Tibial nerve (tissue), 4 donors: ENCODE results near the gene TXK. TPM values are rescaled to one million over a fixed set of nuclear protein-coding genes. Genes with fewer than 3 reads are reported as not detected.

Experiments used
- DNase-seq, 2 donors: peaks; one replicate each; pipeline ENCODE4 v3.0.0-alpha.2; 2019; ENCODE audit warnings: low spot score in 2 of 2
- H3K27ac ChIP-seq, 4 donors: fragments of 200-600 bp; sonication (generic) in 3 of 4; one replicate each; pipeline ENCODE4 v1.5.1; 2017 to 2019; ENCODE audit warnings: mild to moderate bottlenecking in 1 of 4
- H3K27me3 ChIP-seq, 2 donors: fragments of 200-600 bp; sonication (generic) in 1 of 2; one replicate each; pipeline versions ENCODE4 v1.5.1 to v1.6.0; 2017 to 2019
- H3K36me3 ChIP-seq, 3 donors: fragments of 200-600 bp; sonication (generic); one replicate each; pipeline ENCODE4 v1.5.1; 2018 to 2019
- H3K4me1 ChIP-seq, 4 donors: fragments of 200-600 bp; sonication (generic) in 3 of 4; one replicate each; pipeline ENCODE4 v1.5.1; 2017 to 2019
- H3K4me3 ChIP-seq, 4 donors: fragments of 200-600 bp; sonication (generic) in 3 of 4; one replicate each; pipeline ENCODE4 v1.5.1; 2017 to 2019; ENCODE audit warnings: mild to moderate bottlenecking in 1 of 4, moderate library complexity in 1 of 4
- H3K9me3 ChIP-seq, 4 donors: fragments of 200-600 bp; sonication (generic) in 3 of 4; one replicate each; pipeline ENCODE4 v1.5.1; 2017 to 2019
- EP300 ChIP-seq, 2 donors: sonication (generic); formaldehyde crosslinking; IDR thresholded peaks; one replicate each; pipeline ENCODE4 v1.6.1; 2017; ENCODE audit warnings: antibody characterized with exemption in 2 of 2, mild to moderate bottlenecking in 1 of 2
- POLR2A ChIP-seq, 2 donors: fragments of 450-650 bp; IDR thresholded peaks; one replicate each; pipeline ENCODE4 v1.6.1; 2017; ENCODE audit warnings: antibody characterized with exemption in 2 of 2, mild to moderate bottlenecking in 2 of 2, moderate library complexity in 2 of 2
- WGBS, 2 donors: methylation state at CpG; one replicate each; pipeline ENCODE4 v1.1.5; 2018; 5-methylcytosine and 5-hydroxymethylcytosine counted together
- total RNA-seq, 4 donors: library from RNA; depleted of rRNA; stranded (reverse); fragments of >200 nt; gene quantifications; one replicate each; pipeline ENCODE4 v1.1.0, GENCODE V29; 2016
- TF ChIP-seq, protein P1 (sequence below), 5 experiments: fragments of 200-600 bp in 3 of 5; fragments of 450-650 bp in 2 of 5; sonication (generic) in 3 of 5; IDR thresholded peaks; one replicate each; pipeline ENCODE4 v1.5.1; 2016 to 2019; ENCODE audit warnings: antibody characterized with exemption in 5 of 5, mild to moderate bottlenecking in 3 of 5, moderate library complexity in 2 of 5

The TXK gene
- total RNA-seq, 4 donors from 2014 or later, result 0.22 to 0.84 (median 0.30) TPM; not detected in 1

DNA sequence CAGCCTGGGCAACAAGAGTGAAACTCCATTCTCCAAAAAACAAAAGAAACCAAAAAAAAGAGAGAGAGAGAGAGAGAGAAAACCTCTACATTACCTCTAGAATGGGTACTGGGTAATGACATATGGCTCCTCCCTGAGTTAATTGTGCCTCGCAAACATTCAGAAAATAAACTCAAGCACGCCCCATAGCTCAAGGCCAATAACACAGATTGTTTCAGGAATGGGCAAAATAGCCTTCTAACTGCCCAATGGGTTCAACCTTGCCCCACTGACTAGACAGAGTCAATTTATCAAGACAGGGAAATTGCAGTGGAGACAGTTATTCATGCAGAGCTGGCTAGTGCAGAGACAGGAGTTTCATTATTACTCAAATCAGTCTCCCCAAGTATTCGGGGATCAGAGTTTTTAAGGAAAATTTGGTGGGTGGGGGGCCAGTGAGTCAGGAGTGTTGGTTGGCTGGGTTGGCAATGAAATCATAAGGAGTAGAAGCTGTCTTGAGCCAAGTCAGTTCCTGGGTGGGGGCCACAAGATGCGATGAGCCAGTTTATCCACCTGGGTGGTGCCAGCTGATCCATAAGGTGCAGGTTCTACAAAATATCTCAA lies 92.4 kb downstream of the TXK start:
- Histone ChIP-seq H3K27ac (no peak overlapping the region), H3K9me3 (no peaks in the 10 kb centered on the region), H3K36me3 (no peaks in the 10 kb centered on the region), H3K4me3 (no peak overlapping the region), H3K4me1 (no peaks in the 10 kb centered on the region), H3K27me3 (no peaks in the 10 kb centered on the region)
- WGBS, 2 donors, result 67 to 86% methylated on average over 4 of the region's 4 CpGs
- DNase-seq, result no peak
- TF ChIP-seq, protein P1, sequence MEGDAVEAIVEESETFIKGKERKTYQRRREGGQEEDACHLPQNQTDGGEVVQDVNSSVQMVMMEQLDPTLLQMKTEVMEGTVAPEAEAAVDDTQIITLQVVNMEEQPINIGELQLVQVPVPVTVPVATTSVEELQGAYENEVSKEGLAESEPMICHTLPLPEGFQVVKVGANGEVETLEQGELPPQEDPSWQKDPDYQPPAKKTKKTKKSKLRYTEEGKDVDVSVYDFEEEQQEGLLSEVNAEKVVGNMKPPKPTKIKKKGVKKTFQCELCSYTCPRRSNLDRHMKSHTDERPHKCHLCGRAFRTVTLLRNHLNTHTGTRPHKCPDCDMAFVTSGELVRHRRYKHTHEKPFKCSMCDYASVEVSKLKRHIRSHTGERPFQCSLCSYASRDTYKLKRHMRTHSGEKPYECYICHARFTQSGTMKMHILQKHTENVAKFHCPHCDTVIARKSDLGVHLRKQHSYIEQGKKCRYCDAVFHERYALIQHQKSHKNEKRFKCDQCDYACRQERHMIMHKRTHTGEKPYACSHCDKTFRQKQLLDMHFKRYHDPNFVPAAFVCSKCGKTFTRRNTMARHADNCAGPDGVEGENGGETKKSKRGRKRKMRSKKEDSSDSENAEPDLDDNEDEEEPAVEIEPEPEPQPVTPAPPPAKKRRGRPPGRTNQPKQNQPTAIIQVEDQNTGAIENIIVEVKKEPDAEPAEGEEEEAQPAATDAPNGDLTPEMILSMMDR (IDR thresholded peaks at IDR 0.05), result no peak
- TF ChIP-seq EP300 (IDR thresholded peaks at IDR 0.05), result no peak
- no peak for TF ChIP-seq POLR2A (IDR thresholded peaks at IDR 0.05)

- H3K36me3 ChIP-seq, result no peaks in the 10 kb centered on the region
- H3K27ac ChIP-seq, result no peak overlapping the region
- no peak for TF ChIP-seq POLR2A (IDR thresholded peaks at IDR 0.05)
- H3K4me3 ChIP-seq, result no peak overlapping the region
- no peaks in the 10 kb centered on the region for H3K4me1 ChIP-seq
- H3K9me3 ChIP-seq, result no peaks in the 10 kb centered on the region
- DNase-seq, result no peak
- no peaks in the 10 kb centered on the region for H3K27me3 ChIP-seq
Observed at GRCh38 chr4:48039561-48039960, 94.5 kb downstream of the TXK start.

- Histone ChIP-seq H3K4me1 (no peaks in the 10 kb centered on the region), H3K4me3 (no peak overlapping the region), H3K27me3 (no peaks in the 10 kb centered on the region), H3K27ac (no peak overlapping the region), H3K9me3 (no peaks in the 10 kb centered on the region), H3K36me3 (no peaks in the 10 kb centered on the region)
- WGBS, 2 donors, result 9 to 11% methylated on average over 2 of the region's 2 CpGs
- DNase-seq, result no peak
- TF ChIP-seq EP300 (IDR thresholded peaks at IDR 0.05) (no peak), POLR2A (IDR thresholded peaks at IDR 0.05) (no peak)
- TF ChIP-seq, protein P1 (IDR thresholded peaks at IDR 0.05), result no peak
Observed at GRCh38 chr4:48038666-48039065, 95.4 kb downstream of the TXK start.

DNA sequence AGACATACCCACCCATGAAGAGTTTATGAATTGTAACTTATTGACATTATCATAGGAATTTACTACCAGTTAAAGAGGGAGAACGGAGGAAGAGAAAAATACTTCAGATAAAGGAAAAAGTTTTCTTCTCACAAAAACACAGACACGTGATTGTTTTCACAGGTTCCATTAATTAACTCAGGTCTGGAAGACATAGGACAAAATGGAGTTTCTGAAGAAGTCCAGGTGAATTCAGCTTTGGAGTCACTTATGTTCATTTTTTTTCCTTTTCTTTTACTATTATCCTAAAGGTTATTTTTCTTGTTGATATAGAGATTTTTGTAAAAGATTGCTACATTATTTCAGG lies 97.0 kb downstream of the TXK start:
- DNase-seq, result no peak
- TF ChIP-seq POLR2A (IDR thresholded peaks at IDR 0.05) (no peak), EP300 (IDR thresholded peaks at IDR 0.05) (no peak)
- TF ChIP-seq, protein P1 (IDR thresholded peaks at IDR 0.05), result no peak
- WGBS, 2 donors, result 45 to 47% methylated on average over 2 of the region's 2 CpGs
- no peaks in the 10 kb centered on the region for H3K9me3 ChIP-seq
- peaks cover 0 to 8% (median 0%) of the 10 kb centered on the region in 4 donors for H3K4me1 ChIP-seq
- no peak overlapping the region for H3K27ac ChIP-seq
- H3K4me3 ChIP-seq, result no peak overlapping the region
- no peaks in the 10 kb centered on the region for H3K36me3 ChIP-seq
- H3K27me3 ChIP-seq, result no peaks in the 10 kb centered on the region

DNA sequence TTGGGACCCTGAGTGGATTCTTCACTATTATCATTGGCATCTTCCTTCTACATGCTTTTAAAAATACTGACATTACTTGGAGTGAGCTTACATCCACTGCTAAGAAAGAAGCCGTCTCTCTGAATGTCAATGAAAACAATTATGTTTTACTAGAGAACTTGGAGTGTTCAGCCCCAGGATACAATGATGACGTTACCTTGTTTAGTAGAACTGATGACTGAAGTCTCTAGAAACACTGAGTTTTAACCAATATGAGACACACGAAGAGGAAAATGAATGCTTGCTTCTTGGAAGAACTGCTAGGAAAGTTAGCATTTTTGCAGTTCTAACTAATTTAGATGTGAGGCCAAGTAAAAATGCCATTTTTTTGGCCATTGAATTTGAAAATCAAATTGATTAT lies 98.1 kb downstream of the TXK start:
- 77 to 82% methylated on average over 3 of the region's 3 CpGs for WGBS, 2 donors
- no peak for DNase-seq

More for the DNA sequence above, 98.1 kb downstream of the TXK start:
- TF ChIP-seq, protein P1 (IDR thresholded peaks at IDR 0.05), result no peak
- TF ChIP-seq POLR2A (IDR thresholded peaks at IDR 0.05) (no peak), EP300 (IDR thresholded peaks at IDR 0.05) (no peak)
- Histone ChIP-seq H3K27me3 (no peaks in the 10 kb centered on the region), H3K9me3 (no peaks in the 10 kb centered on the region), H3K4me1 (peaks cover 0 to 8% (median 0%) of the 10 kb centered on the region in 4 donors), H3K4me3 (no peak overlapping the region), H3K36me3 (no peaks in the 10 kb centered on the region), H3K27ac (no peak overlapping the region)
